HCT116 (cell line): Measurements from ENCODE around the gene METTL25. TPM values are rescaled to one million over a fixed set of nuclear protein-coding genes. Genes with fewer than 3 reads are reported as not detected.

ENCODE experiments used
- ATAC-seq: fragments of 200-7000 bp; cut with Tn5 transposase; 2 replicates; pipeline ENCODE4 v1.9.1; 2020; ENCODE audit warnings: mild to moderate bottlenecking, moderate library complexity
- BruUV-seq: library from RNA; stranded (reverse); fragments of 400-500 nt; replicated peaks from 2 replicates; lab custom pipeline; 2021; lab: Mats Ljungman, UMichigan
- CTCF ChIA-PET: fragments of 300-600 bp; sonication (Branson Sonifier 250); formaldehyde crosslinking; loops from one replicate; lab custom pipeline; 2021; ENCODE audit warnings: antibody characterized with exemption; lab: Charles Lee
- POLR2A ChIA-PET: fragments of 300-600, 350-600 bp; sonication (Branson Sonifier 250); formaldehyde crosslinking; loops from one replicate; lab custom pipeline; 2021; ENCODE audit warnings: antibody characterized with exemption; lab: Charles Lee
- RAD21 ChIA-PET, 2 experiments: fragments of 300-600 bp; sonication (Branson Sonifier 250); formaldehyde crosslinking; loops; one replicate each; lab custom pipeline; 2023; ENCODE audit warnings: low total read pairs in 2 of 2; ENCODE audit not compliant: uncharacterized antibody in 2 of 2, unreplicated experiment in 2 of 2, low non-redundant PET in 1 of 2; lab: Charles Lee
- DNase-seq: peaks from one replicate; pipeline ENCODE4 v3.0.0-alpha.2; 2010; ENCODE audit warnings: low read depth, low spot score
- H2AFZ ChIP-seq: fragments of 200-600 bp; shearing (Covaris generic), sonication (generic); 2 replicates; pipeline ENCODE4 v1.6.1; 2017; ENCODE audit warnings: low read depth, mixed run types, mixed read lengths, antibody characterized with exemption, low read length; ENCODE audit not compliant: poor library complexity, severe bottlenecking
- H3K27ac ChIP-seq: 2 replicates; pipeline ENCODE4 v1.5.1; 2012; ENCODE audit warnings: low read depth, low read length
- H3K27me3 ChIP-seq: fragments of 200-600 bp; sonication (generic); 2 replicates; pipeline ENCODE4 v1.6.1; 2016; ENCODE audit warnings: mixed run types, low read length, mixed read lengths; ENCODE audit not compliant: insufficient read depth
- H3K36me3 ChIP-seq, 2 experiments: fragments of 200-500 bp in 1 of 2; fragments of 200-600 bp in 1 of 2; sonication (Bioruptor generic) in 1 of 2; sonication (generic) in 1 of 2; 2 replicates each; pipeline versions ENCODE4 v1.5.1 to v1.6.1; 2014 to 2016; ENCODE audit warnings: low read length in 2 of 2, inconsistent platforms in 1 of 2, mixed read lengths in 1 of 2, mixed run types in 1 of 2; ENCODE audit not compliant: insufficient read depth in 2 of 2, control insufficient read depth in 1 of 2
- H3K4me1 ChIP-seq, 2 experiments: fragments of 200-600 bp in 1 of 2; sonication (generic) in 1 of 2; 2 replicates each; pipeline versions ENCODE4 v1.5.1 to v1.6.1; 2012 to 2017; ENCODE audit warnings: low read length in 2 of 2, inconsistent platforms in 1 of 2, mild to moderate bottlenecking in 1 of 2, mixed read lengths in 1 of 2, mixed run types in 1 of 2, moderate library complexity in 1 of 2; ENCODE audit not compliant: insufficient read depth in 2 of 2, control insufficient read depth in 1 of 2
- H3K4me2 ChIP-seq: fragments of 200-600 bp; sonication (generic); 2 replicates; pipeline ENCODE4 v1.6.1; 2017; ENCODE audit warnings: mixed run types, low read length, mixed read lengths
- H3K4me3 ChIP-seq, 2 experiments: fragments of 200-600 bp in 1 of 2; sonication (generic) in 1 of 2; replicated peaks in 1 of 2; 2 replicates each; pipeline ENCODE4 v1.5.1; 2011 to 2016; ENCODE audit warnings: low read length in 2 of 2, control low read depth in 1 of 2, low read depth in 1 of 2, mild to moderate bottlenecking in 1 of 2, mixed read lengths in 1 of 2, mixed run types in 1 of 2
- H3K79me2 ChIP-seq: fragments of 200-600 bp; sonication (generic); 2 replicates; pipeline ENCODE4 v1.6.1; 2017; ENCODE audit warnings: mild to moderate bottlenecking, mixed run types, low read length, moderate library complexity, mixed read lengths; ENCODE audit not compliant: insufficient read depth
- H3K9ac ChIP-seq: fragments of 200-600 bp; sonication (generic); 2 replicates; pipeline ENCODE4 v1.6.1; 2016; ENCODE audit warnings: low read length, mixed read lengths
- H3K9me2 ChIP-seq: fragments of 200-600 bp; sonication (generic), shearing (Covaris generic); 2 replicates; pipeline ENCODE4 v1.6.1; 2017; ENCODE audit warnings: mixed run types, mild to moderate bottlenecking, moderate library complexity; ENCODE audit not compliant: insufficient read depth
- H3K9me3 ChIP-seq, 2 experiments: fragments of 200-500 bp in 1 of 2; fragments of 200-600 bp in 1 of 2; sonication (Bioruptor generic) in 1 of 2; sonication (generic) in 1 of 2; 2 replicates each; pipeline ENCODE4 v1.6.1; 2014 to 2017; ENCODE audit warnings: low read length in 2 of 2, mixed read lengths in 2 of 2, inconsistent platforms in 1 of 2, low read depth in 1 of 2, mild to moderate bottlenecking in 1 of 2, mixed run types in 1 of 2, moderate library complexity in 1 of 2; ENCODE audit not compliant: control insufficient read depth in 1 of 2, insufficient read depth in 1 of 2
- H4K20me1 ChIP-seq: fragments of 200-600 bp; sonication (generic), shearing (Covaris generic); 2 replicates; pipeline ENCODE4 v1.6.1; 2017; ENCODE audit warnings: mixed run types, mild to moderate bottlenecking, moderate library complexity; ENCODE audit not compliant: insufficient read depth
- CEBPB ChIP-seq: IDR thresholded peaks from 2 replicates; pipeline ENCODE4 v1.6.1; 2012; ENCODE audit warnings: low read depth
- EGR1 ChIP-seq: IDR thresholded peaks from 2 replicates; pipeline ENCODE4 v1.6.1; 2012; ENCODE audit warnings: low read depth
- FOSL1 ChIP-seq: IDR thresholded peaks from 2 replicates; pipeline ENCODE4 v1.6.1; 2012; ENCODE audit warnings: low read depth
- SP1 ChIP-seq: IDR thresholded peaks from 2 replicates; pipeline ENCODE4 v1.6.1; 2012; ENCODE audit warnings: low read depth
- YY1 ChIP-seq: IDR thresholded peaks from 2 replicates; pipeline ENCODE4 v1.6.1; 2011; ENCODE audit warnings: low read length, low read depth, moderate library complexity, mild to moderate bottlenecking; ENCODE audit not compliant: insufficient replicate concordance; ENCODE audit errors: extremely low read depth
- ZBTB33 ChIP-seq: IDR thresholded peaks from 2 replicates; pipeline ENCODE4 v1.6.1; 2011; ENCODE audit warnings: mild to moderate bottlenecking, low read length, moderate library complexity; ENCODE audit not compliant: insufficient replicate concordance; ENCODE audit errors: extremely low read depth
- intact Hi-C: fragments of 100-400 bp; cut with micrococcal nuclease; formaldehyde crosslinking; loops from 2 replicates; pipeline ENCODE4 v1.10.0; 2022
- total RNA-seq: library from RNA; stranded (reverse); gene quantifications from one replicate; pipeline ENCODE4 v1.2.1, GENCODE V29; 2021; ENCODE audit not compliant: unreplicated experiment
- TF ChIP-seq, protein P1 (sequence below): IDR thresholded peaks from 2 replicates; pipeline ENCODE4 v1.6.1; 2012
- TF ChIP-seq, protein P2 (sequence below), 3 experiments: fragments of 200-600 bp in 1 of 3; sonication (generic) in 1 of 3; IDR thresholded peaks in 2 of 3; conservative IDR thresholded peaks in 1 of 3; 2 replicates each; pipeline ENCODE4 v1.5.1; 2012 to 2017; ENCODE audit warnings: low read depth in 2 of 3, low read length in 2 of 3, antibody characterized with exemption in 1 of 3, borderline replicate concordance in 1 of 3, control low read depth in 1 of 3, mild to moderate bottlenecking in 1 of 3, mixed read lengths in 1 of 3, mixed run types in 1 of 3, moderate library complexity in 1 of 3; ENCODE audit not compliant: insufficient read depth in 1 of 3

The METTL25 gene
- total RNA-seq, 1 experiment from 2014 or later, result 4.4 TPM

GRCh38 chr12:82476511-82476910 lies 118.2 kb downstream of the METTL25 start:
- no peak overlapping the region for H3K4me3 ChIP-seq
- no TSS peak for BruUV-seq

More at GRCh38 chr12:82476511-82476910, 118.2 kb downstream of the METTL25 start:
- Histone ChIP-seq H3K27ac (no peak overlapping the region), H3K4me2 (no peak overlapping the region), H4K20me1 (no peaks in the 10 kb centered on the region), H3K9ac (no peak overlapping the region), H3K9me2 (no peaks in the 10 kb centered on the region), H3K9me3 (no peaks in the 10 kb centered on the region), H3K27me3 (no peaks in the 10 kb centered on the region), H3K4me1 (no peaks in the 10 kb centered on the region), H3K36me3 (no peaks in the 10 kb centered on the region), H3K79me2 (no peaks in the 10 kb centered on the region), H2AFZ (no peak overlapping the region)
- ChIA-PET POLR2A (no interaction called here), CTCF (no interaction called here), RAD21 (no interaction called here)
- ATAC-seq (no peak), DNase-seq (no peak)
- intact Hi-C loops, result no loop called here
- TF ChIP-seq SP1 (no peak), CEBPB (no peak), ZBTB33 (no peak), EGR1 (no peak), YY1 (no peak), FOSL1 (no peak)
- TF ChIP-seq, protein P1, sequence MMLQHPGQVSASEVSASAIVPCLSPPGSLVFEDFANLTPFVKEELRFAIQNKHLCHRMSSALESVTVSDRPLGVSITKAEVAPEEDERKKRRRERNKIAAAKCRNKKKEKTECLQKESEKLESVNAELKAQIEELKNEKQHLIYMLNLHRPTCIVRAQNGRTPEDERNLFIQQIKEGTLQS, result no peak
- TF ChIP-seq, protein P2, sequence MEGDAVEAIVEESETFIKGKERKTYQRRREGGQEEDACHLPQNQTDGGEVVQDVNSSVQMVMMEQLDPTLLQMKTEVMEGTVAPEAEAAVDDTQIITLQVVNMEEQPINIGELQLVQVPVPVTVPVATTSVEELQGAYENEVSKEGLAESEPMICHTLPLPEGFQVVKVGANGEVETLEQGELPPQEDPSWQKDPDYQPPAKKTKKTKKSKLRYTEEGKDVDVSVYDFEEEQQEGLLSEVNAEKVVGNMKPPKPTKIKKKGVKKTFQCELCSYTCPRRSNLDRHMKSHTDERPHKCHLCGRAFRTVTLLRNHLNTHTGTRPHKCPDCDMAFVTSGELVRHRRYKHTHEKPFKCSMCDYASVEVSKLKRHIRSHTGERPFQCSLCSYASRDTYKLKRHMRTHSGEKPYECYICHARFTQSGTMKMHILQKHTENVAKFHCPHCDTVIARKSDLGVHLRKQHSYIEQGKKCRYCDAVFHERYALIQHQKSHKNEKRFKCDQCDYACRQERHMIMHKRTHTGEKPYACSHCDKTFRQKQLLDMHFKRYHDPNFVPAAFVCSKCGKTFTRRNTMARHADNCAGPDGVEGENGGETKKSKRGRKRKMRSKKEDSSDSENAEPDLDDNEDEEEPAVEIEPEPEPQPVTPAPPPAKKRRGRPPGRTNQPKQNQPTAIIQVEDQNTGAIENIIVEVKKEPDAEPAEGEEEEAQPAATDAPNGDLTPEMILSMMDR (IDR thresholded peaks at IDR 0.05 in 2 of 3, conservative IDR thresholded peaks at IDR 0.05 in 1 of 3; ENCODE audit: borderline replicate concordance in 1 of 3, insufficient read depth in 1 of 3, low read depth in 2 of 3, low read length in 2 of 3), result no peak
